Measurements from ENCODE around the gene VASH2.
"Not testable (repeated sequence)": the region's sequence is repeated elsewhere in the genome, so short reads cannot be mapped to it uniquely, and the experiment has no call there.

The VASH2 gene

DNA sequence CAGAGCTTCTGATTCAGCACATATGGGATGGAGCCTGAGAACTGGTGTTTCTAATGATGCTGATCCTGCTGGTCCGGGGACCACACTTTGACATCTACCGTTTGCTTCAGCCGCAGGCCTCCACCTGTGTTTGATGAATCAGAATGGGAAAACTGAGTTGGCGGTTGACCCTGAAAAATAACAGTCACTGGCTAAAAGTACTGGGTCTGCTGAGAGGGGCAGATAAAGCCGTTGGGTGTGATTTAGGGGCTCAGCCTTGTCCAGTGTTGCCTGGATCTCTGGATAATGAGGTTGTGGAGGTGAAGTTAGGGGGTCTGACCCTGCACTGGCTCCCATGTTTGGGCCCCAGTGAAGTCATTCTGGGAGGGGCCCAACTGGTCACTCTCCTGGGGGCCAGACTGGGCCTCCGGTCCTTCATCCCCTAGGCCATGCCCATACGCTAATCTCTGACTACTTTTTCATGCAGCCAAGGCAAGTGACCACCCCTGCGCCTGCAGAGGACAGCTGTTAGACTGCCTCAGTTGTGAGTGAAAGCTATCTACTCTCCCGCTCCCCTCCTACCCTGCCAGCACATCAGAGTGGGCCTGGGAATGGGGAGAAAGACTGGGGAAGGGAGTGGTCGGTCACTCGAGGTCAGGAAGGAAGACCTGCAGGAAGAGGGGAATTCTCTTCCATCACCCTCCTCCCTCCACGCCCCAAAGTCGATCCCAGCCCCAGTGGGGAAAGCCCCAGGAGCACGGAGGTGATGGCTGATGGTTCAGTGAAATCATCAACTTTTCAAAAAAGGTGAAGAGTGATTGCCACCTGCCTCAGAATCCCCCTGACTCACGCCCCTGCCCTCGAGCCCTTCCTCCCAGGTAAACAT is 27.7 kb downstream of the VASH2 start:
- TF ChIP-seq ZNF274 (IDR thresholded peaks at IDR 0.05; ENCODE audit: low read depth, low read length), result no peak
- no peak overlapping the region for H3K4me3 ChIP-seq (ENCODE audit: low read length)

DNA sequence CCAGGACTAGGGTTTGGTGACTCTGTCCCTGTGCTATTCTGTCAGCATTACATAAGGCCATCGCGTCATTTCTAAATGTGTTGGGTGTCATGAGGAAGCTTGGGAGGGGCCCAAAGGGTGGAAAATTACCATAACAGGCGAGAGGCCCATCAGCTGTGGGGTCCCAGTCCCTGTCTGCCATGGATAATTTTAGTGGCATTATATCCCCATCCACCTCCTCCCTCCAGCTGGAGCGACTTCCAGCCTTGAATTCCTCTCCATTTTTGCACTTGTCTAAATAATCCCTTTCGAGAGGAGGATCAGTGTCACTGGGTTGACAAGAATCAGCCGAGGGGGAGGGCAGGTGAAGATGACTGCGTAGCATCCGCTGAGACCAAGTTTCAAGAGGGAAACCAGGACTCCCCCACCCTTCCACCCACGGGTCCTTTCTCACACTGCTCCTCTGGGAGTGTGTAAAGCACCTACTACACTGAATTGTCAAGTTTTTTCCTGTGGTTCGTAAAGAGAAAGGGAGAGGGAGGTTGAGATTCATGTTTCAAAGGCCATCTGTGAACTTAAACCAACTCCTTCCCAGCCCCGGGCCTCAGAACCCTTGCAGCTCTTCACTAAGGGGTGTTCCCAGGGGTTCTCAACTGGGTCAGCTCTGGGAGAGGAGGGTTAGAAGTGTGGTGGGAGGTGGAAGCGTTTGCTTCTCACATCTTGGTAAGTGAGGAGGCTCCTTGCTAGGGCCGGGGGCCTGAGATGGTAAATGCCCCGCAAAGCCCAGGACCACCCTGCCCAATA is 29.2 kb downstream of the VASH2 start:
- H3K4me3 ChIP-seq (ENCODE audit: low read length), result no peak overlapping the region
- TF ChIP-seq ZNF274 (IDR thresholded peaks at IDR 0.05; ENCODE audit: low read depth, low read length), result no peak

GRCh38 chr1:212980123-212980785 is 29.9 kb downstream of the VASH2 start:
- no peak overlapping the region for H3K4me3 ChIP-seq (ENCODE audit: low read length)
- no peak for TF ChIP-seq ZNF274 (IDR thresholded peaks at IDR 0.05; ENCODE audit: low read depth, low read length)

DNA sequence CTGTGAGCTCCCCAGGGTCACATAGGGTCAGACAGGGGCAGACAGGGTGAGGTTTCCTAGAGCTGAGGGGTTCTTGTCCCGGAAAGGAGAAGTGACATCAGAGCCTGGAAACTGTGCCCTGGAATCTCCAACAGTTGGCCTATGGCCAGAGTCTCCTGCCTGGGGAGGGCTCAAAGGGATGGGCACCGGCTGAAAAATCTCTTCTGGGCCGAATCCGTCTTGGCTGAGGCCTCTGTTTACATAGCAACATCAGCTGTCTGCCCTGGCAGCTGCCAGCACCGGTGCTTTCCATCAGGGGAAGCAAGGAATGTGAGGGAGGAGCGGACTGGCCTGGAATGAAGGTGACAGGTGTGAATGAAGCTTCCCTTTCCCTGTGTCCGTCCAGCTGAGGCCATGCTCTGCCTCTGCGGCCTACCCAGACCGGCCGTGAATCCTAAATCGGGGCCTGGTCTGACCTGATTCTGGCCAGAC is 30.7 kb downstream of the VASH2 start:
- H3K4me3 ChIP-seq (ENCODE audit: low read length), result no peak overlapping the region
- no peak for TF ChIP-seq ZNF274 (IDR thresholded peaks at IDR 0.05; ENCODE audit: low read depth, low read length)

DNA sequence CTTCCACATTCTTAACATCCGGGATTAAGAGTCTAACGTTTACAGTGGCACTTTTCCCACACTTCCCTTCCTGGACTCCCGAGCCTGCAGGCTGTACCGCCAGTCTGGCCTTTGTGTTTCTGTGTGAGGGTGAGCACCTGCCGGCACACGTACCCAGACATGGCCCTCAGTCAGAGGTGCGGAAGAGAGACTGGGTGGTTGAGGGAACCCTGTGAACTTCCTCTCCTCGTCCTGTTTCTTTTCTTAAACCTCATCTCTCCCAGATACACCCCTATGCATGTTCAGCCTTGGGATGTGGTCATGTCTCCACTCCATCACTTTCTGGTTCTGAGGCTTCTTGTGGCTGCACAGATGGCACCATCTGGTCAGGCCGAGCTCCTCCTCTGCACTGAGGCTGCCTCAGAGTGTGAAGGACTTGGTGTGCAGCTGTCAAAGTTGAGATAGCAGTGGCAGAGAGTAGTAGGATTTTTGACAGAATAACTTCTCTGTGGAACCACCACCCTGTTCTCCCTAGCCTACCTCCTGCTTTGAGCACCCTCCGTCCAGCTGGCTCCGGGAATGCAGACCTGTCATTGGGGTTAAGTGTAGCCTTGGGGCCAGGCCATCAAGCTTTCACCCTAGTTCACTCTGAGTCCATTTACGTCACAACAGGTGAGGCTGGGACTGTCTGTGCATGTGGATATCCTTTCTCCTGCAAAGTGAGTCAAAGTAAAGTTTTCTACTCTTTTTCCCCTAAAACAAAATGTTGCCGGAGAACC is 31.4 kb downstream of the VASH2 start:
- TF ChIP-seq ZNF274 (IDR thresholded peaks at IDR 0.05; ENCODE audit: low read depth, low read length), result no peak
- H3K4me3 ChIP-seq (ENCODE audit: low read length), result no peak overlapping the region

GRCh38 chr1:212982430-212983152 is 32.2 kb downstream of the VASH2 start:
- no peak overlapping the region for H3K4me3 ChIP-seq (ENCODE audit: low read length)
- no peak for TF ChIP-seq ZNF274 (IDR thresholded peaks at IDR 0.05; ENCODE audit: low read depth, low read length)

GRCh38 chr1:212983482-212983881 is 33.1 kb downstream of the VASH2 start:
- no peak for TF ChIP-seq ZNF274 (IDR thresholded peaks at IDR 0.05; ENCODE audit: low read depth, low read length)

GRCh38 chr1:212984522-212985291 is 34.4 kb downstream of the VASH2 start:
- TF ChIP-seq ZNF274 (IDR thresholded peaks at IDR 0.05; ENCODE audit: low read depth, low read length), result no peak
- no peak overlapping the region for H3K4me3 ChIP-seq (ENCODE audit: low read length)

More at GRCh38 chr1:212983482-212983881, 33.1 kb downstream of the VASH2 start:
- H3K4me3 ChIP-seq (ENCODE audit: low read length), result no peak overlapping the region

DNA sequence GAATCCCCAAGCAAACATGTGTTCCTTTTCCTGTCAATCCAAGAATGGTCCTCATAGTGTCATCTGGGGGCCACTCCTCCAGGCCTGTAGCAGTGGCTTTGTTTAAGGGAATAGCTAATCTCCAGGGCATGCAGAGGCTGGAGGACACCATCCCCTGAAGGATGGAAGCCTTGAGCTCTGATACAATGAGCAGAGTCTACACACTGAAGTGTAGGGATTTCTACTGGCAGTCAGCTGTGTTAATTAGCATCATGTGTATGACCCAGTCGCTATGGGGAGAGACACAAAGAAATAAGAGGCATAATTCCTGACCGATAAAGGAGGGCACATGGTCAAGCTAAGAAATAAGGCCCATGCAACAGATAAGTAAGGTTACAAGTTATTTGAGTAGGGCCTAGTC is 36.2 kb downstream of the VASH2 start:
- no peak overlapping the region for H3K4me3 ChIP-seq (ENCODE audit: low read length)
- no peak for TF ChIP-seq ZNF274 (IDR thresholded peaks at IDR 0.05; ENCODE audit: low read depth, low read length)

GRCh38 chr1:212987702-212988322 is 37.5 kb downstream of the VASH2 start:
- H3K4me3 ChIP-seq (ENCODE audit: low read length), result no peak overlapping the region
- no peak for TF ChIP-seq ZNF274 (IDR thresholded peaks at IDR 0.05; ENCODE audit: low read depth, low read length)

- H3K4me3 ChIP-seq (ENCODE audit: low read length), result no peak overlapping the region
- no peak for TF ChIP-seq ZNF274 (IDR thresholded peaks at IDR 0.05; ENCODE audit: low read depth, low read length)
These were observed 39.9 kb downstream of the VASH2 start for GRCh38 chr1:212990276-212990675.

DNA sequence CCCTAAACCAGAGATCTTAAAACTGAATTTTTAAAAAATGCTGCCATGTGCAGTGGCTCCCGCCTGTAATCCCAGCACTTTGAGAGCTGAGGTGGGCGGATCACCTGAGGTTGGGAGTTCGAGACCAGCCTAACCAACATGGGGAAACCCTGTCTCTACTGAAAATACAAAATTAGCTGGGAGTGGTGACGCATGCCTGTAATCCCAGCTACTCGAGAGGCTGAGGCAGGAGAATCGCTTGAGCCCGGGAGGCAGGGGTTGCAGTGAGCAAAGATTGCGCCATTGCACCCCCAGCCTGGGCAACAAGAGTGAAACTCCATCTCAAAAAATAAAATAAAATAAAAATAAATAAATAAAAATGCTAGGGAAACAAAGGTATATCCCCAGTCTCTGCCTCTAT is 43.6 kb downstream of the VASH2 start:
- not testable (repeated sequence) for H3K4me3 ChIP-seq (ENCODE audit: low read length)

All from GM08714 (cell line).